BJ (cell line): ENCODE results near the gene RNGTT. TPM values are rescaled to one million over a fixed set of nuclear protein-coding genes. Genes with fewer than 3 reads are reported as not detected.

Experiments used
- CTCF ChIA-PET: fragments of 350-600 bp; formaldehyde crosslinking; extraction: SDS; loops from one replicate; lab custom pipeline; 2021; ENCODE audit warnings: antibody characterized with exemption, inconsistent platforms; lab: Yijun Ruan, JAX
- POLR2A ChIA-PET: fragments of 300-600 bp; sonication (Branson Sonifier 250); formaldehyde crosslinking; extraction: SDS; loops from one replicate; lab custom pipeline; 2021; ENCODE audit warnings: antibody characterized with exemption; lab: Charles Lee
- DNase-seq: peaks from one replicate; pipeline ENCODE4 v3.0.0-alpha.2; 2011; ENCODE audit warnings: low read depth
- H3K27me3 ChIP-seq: 2 replicates; pipeline ENCODE4 v1.6.0; 2011; ENCODE audit warnings: low read length; ENCODE audit not compliant: control insufficient read depth, insufficient read depth
- H3K36me3 ChIP-seq: 2 replicates; pipeline ENCODE4 v1.5.1; 2011; ENCODE audit warnings: low read length; ENCODE audit not compliant: control insufficient read depth, insufficient read depth
- H3K4me3 ChIP-seq: 2 replicates; pipeline ENCODE4 v1.5.1; 2011; ENCODE audit warnings: low read depth, mild to moderate bottlenecking, control low read depth, low read length
- CTCF ChIP-seq: IDR thresholded peaks from 2 replicates; pipeline ENCODE4 v1.5.1; 2011; ENCODE audit warnings: low read depth, mild to moderate bottlenecking, control low read depth, inconsistent platforms, low read length, moderate library complexity; ENCODE audit not compliant: insufficient read depth
- polyA minus RNA-seq: library from RNA; depleted of rRNA, polyadenylated mRNA; stranded (reverse); fragments of >200 nt; gene quantifications from 2 replicates; pipeline ENCODE4 v1.2.3, GENCODE V29; 2011; rRNA and poly(A)+ RNA removed
- polyA plus RNA-seq: library from polyadenylated mRNA; depleted of rRNA; stranded (reverse); fragments of >200 nt; gene quantifications from 2 replicates; pipeline ENCODE4 v1.2.3, GENCODE V29; 2011; rRNA removed

The RNGTT gene
- polyA plus RNA-seq (3.2 and 6.5 TPM in 2 replicates), polyA minus RNA-seq (3.0 and 4.0 TPM in 2 replicates)

DNA sequence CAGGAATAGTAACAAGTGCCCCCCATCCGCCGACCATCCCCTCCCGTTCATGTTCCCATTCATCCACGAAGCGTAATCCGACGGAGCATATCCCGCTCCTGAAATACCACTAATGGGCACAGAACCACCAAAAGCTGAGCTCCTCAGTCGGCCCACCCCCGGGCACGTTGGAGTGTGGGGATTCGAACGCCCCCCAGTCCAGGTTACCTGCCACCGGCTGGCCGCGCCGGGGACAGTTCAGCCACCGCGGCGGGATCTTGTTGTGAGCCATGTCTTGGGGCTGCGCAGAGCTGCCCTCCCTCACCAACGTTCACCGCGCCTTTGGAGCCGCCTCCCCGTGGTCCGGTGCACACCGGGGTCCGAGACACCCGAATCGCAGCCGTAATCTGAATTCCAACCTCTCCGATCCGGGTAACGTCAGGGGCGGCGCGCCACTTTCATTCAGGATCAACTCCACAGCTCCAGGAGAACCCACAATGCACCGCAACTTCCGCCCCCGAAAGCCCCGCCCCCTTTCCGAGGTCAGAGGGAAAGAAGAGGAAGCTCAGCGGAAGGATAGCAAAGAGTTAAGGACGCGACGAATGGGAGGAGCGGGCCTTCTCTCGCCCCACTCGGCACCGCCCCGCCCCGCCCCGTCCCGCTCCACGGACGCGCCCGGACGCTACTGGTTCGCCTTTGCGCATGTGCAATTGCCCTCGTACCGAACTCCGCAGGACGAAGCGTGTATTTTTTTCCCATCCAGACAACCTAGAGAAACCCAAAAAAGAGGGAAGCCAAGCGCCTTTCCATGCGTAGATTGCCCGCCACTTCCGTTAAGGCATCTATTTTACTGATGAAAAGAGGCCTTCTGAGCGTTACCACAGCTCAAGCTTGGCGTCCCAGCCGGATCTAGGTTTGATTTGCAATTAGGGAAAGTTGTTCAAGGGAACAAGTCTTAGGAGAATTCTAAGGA is at the start of gene RNGTT:
TSS of gene RNGTT (minus strand) at position 480 of the 952 bp plus-strand sequence. CDS start at position 271, 209 bp downstream.
- 0 out of 2 replicates have a peak, but pooled peaks have one; percentile 22 for TF ChIP-seq CTCF
- no peaks in the 10 kb centered on the region for H3K27me3 ChIP-seq
- H3K4me3 ChIP-seq = peak within 1 kb of the TSS; percentile 99
- no peaks in the 10 kb centered on the region for H3K36me3 ChIP-seq
- CTCF ChIA-PET = interaction anchor here (0.9 to 2.3 kb wide), 2 partner anchors 20 to 409 kb away, joined by 3 to 11 read pairs; no protein-coding TSS in a partner anchor
- peak; percentile 81 for DNase-seq
- POLR2A ChIA-PET = no interaction called here

- POLR2A ChIA-PET = no interaction called here
- TF ChIP-seq CTCF = no peak
- CTCF ChIA-PET = interaction anchor here (2.1 kb wide), 1 partner anchor 29 kb away, joined by 7 read pairs; no protein-coding TSS in a partner anchor
Measured at GRCh38 chr6:89011436-89011835, 48.0 kb upstream of the RNGTT start.

GRCh38 chr6:89010825-89011224 is 47.4 kb upstream of the RNGTT start:
- TF ChIP-seq CTCF = no peak
- no peak overlapping the region for H3K4me3 ChIP-seq
- CTCF ChIA-PET = interaction anchor here (2.1 kb wide), 1 partner anchor 28 kb away, joined by 7 read pairs; no protein-coding TSS in a partner anchor
- POLR2A ChIA-PET = no interaction called here
- H3K27me3 ChIP-seq = peaks cover 6% of the 10 kb centered on the region; the same call in 1 of the 2 replicates
- DNase-seq = no peak
- H3K36me3 ChIP-seq = no peaks in the 10 kb centered on the region

More at GRCh38 chr6:89011436-89011835, 48.0 kb upstream of the RNGTT start:
- Histone ChIP-seq H3K27me3 (peaks cover 6% of the 10 kb centered on the region; the same call in 1 of the 2 replicates), H3K36me3 (no peaks in the 10 kb centered on the region), H3K4me3 (no peak overlapping the region)
- no peak for DNase-seq

DNA sequence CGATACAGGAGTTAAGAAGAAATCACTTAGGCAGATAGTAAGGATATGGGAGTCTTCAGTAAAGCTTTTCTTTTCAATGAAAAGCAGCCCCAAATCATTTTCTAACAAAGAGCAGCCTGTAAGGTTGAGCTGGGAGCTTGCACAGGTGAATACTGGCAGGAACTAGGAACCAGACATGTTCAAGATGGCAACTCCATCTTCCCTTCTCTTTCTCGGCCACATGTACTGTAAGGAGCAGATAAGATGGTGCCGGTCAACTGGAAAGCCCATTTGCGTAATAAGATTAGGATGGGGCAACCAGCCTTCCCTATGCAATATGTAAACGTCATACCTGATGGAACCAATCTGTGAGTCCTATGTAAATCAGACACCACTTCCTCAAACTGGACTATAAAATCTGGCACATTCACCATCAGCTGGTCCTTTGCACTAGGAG is 46.2 kb upstream of the RNGTT start:
- POLR2A ChIA-PET = no interaction called here
- Histone ChIP-seq H3K36me3 (no peaks in the 10 kb centered on the region), H3K4me3 (no peak overlapping the region), H3K27me3 (peaks cover 6% of the 10 kb centered on the region; the same call in 1 of the 2 replicates)
- TF ChIP-seq CTCF = no peak
- CTCF ChIA-PET = interaction anchor here (2.1 kb wide), 1 partner anchor 27 kb away, joined by 7 read pairs; no protein-coding TSS in a partner anchor
- DNase-seq = no peak

GRCh38 chr6:89008815-89009374 is 45.5 kb upstream of the RNGTT start:
- ChIA-PET POLR2A (no interaction called here), CTCF (no interaction called here)
- Histone ChIP-seq H3K27me3 (peaks cover 6% of the 10 kb centered on the region; the same call in 1 of the 2 replicates), H3K36me3 (no peaks in the 10 kb centered on the region), H3K4me3 (no peak overlapping the region)
- DNase-seq = no peak
- no peak for TF ChIP-seq CTCF
